ENCODE measurements around the gene NUB1.

NUB1 gene

GRCh38 chr7:151312831-151313809, 28.5 kb upstream of the NUB1 start:
- Histone ChIP-seq H2BK5ac (ENCODE audit: low read length) (no peak overlapping the region), H4K91ac (ENCODE audit: low read depth, low read length, poor library complexity) (peak overlapping the region; percentile 85), H3K4me2 (ENCODE audit: insufficient read depth, low read length, poor library complexity, severe bottlenecking) (no peak overlapping the region), H2BK120ac (ENCODE audit: low read depth, low read length) (no peak overlapping the region), H3K36me3 (replicated peaks in 1 of 2; ENCODE audit: control insufficient read depth in 2 of 2, insufficient read depth in 2 of 2, low read length in 2 of 2) (peaks cover 0 to 2% of the 10 kb centered on the region in 2 donors), H3K18ac (ENCODE audit: low read length) (no peak overlapping the region), H3K23ac (ENCODE audit: low read depth, low read length, poor library complexity) (peak overlapping the region; percentile 13), H3K79me1 (ENCODE audit: low read depth, low read length) (no peaks in the 10 kb centered on the region), H2AFZ (ENCODE audit: low read length) (no peak overlapping the region), H3K27me3 (ENCODE audit: control insufficient read depth in 3 of 3, insufficient read depth in 3 of 3, low read depth in 1 of 3, low read length in 3 of 3) (peaks cover 0 to 9% (median 2%) of the 10 kb centered on the region in 3 experiments), H3K27ac (replicated peaks; ENCODE audit: low read length) (no peak overlapping the region), H4K8ac (ENCODE audit: low read depth, low read length) (no peak overlapping the region), H3K4me3 (ENCODE audit: low read length in 2 of 2) (peak overlapping the region in 1 of 2 donors; percentile 53), H3K9me3 (replicated peaks in 1 of 2; ENCODE audit: control insufficient read depth in 2 of 2, insufficient read depth in 1 of 2, low read depth in 1 of 2, low read length in 2 of 2) (peaks cover 8 to 19% of the 10 kb centered on the region in 2 donors), H3K4ac (ENCODE audit: low read length) (no peak overlapping the region), H3K4me1 (ENCODE audit: control insufficient read depth in 2 of 2, insufficient read depth in 1 of 2, low read depth in 1 of 2, low read length in 2 of 2) (no peaks in the 10 kb centered on the region), H2BK15ac (ENCODE audit: low read length) (no peak overlapping the region), H3K14ac (ENCODE audit: low read length) (no peak overlapping the region), H3K9ac (ENCODE audit: low read depth, low read length, poor library complexity) (peak overlapping the region; percentile 51), H2BK12ac (ENCODE audit: low read length) (no peak overlapping the region), H2AK5ac (ENCODE audit: low read depth, low read length) (no peak overlapping the region)
- no peak for DNase-seq (ENCODE audit: low spot score)
- WGBS, 2 donors (ENCODE audit: extremely low coverage in 2 of 2, insufficient read length in 2 of 2, insufficient replicate concordance in 1 of 2), result 100% methylated on average over 5 to 8 of the region's 8 CpGs

DNA sequence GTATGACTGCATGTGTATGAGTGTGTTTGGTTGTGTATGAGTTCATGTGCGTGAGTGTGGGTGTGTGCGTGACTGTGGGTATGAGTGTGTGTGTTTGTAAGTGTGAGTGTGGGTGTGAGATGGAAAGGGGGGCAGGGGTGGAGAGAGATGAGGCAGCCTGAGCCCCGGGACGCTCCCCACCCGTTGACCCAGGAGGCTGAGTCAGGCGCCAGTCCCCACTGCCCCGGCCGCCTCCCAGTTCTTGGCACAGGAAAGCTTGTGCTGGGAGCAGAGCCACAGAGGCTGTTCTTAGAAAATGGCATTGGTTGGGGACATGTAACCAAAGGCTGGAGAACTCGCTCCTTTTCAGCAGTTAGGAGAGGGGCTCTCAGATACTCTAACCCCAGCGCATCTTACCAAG, 27.8 kb upstream of the NUB1 start:
- Histone ChIP-seq H3K27me3 (ENCODE audit: control insufficient read depth in 3 of 3, insufficient read depth in 3 of 3, low read depth in 1 of 3, low read length in 3 of 3) (peaks cover 0 to 6% (median 2%) of the 10 kb centered on the region in 3 experiments), H2BK15ac (ENCODE audit: low read length) (no peak overlapping the region), H3K18ac (ENCODE audit: low read length) (no peak overlapping the region), H2BK12ac (ENCODE audit: low read length) (no peak overlapping the region), H3K9ac (ENCODE audit: low read depth, low read length, poor library complexity) (no peak overlapping the region), H2AK5ac (ENCODE audit: low read depth, low read length) (no peak overlapping the region), H3K4me3 (ENCODE audit: low read length in 2 of 2) (no peak overlapping the region), H2BK5ac (ENCODE audit: low read length) (no peak overlapping the region), H3K23ac (ENCODE audit: low read depth, low read length, poor library complexity) (no peak overlapping the region), H4K91ac (ENCODE audit: low read depth, low read length, poor library complexity) (no peak overlapping the region), H2AFZ (ENCODE audit: low read length) (no peak overlapping the region), H3K4ac (ENCODE audit: low read length) (no peak overlapping the region), H3K27ac (replicated peaks; ENCODE audit: low read length) (no peak overlapping the region), H3K36me3 (replicated peaks in 1 of 2; ENCODE audit: control insufficient read depth in 2 of 2, insufficient read depth in 2 of 2, low read length in 2 of 2) (peaks cover 0 to 2% of the 10 kb centered on the region in 2 donors), H3K4me1 (ENCODE audit: control insufficient read depth in 2 of 2, insufficient read depth in 1 of 2, low read depth in 1 of 2, low read length in 2 of 2) (no peaks in the 10 kb centered on the region), H3K9me3 (replicated peaks in 1 of 2; ENCODE audit: control insufficient read depth in 2 of 2, insufficient read depth in 1 of 2, low read depth in 1 of 2, low read length in 2 of 2) (peaks cover 8 to 20% of the 10 kb centered on the region in 2 donors), H3K14ac (ENCODE audit: low read length) (peak overlapping the region; percentile 17), H2BK120ac (ENCODE audit: low read depth, low read length) (no peak overlapping the region), H3K79me1 (ENCODE audit: low read depth, low read length) (no peaks in the 10 kb centered on the region), H4K8ac (ENCODE audit: low read depth, low read length) (no peak overlapping the region), H3K4me2 (ENCODE audit: insufficient read depth, low read length, poor library complexity, severe bottlenecking) (no peak overlapping the region)
- DNase-seq (ENCODE audit: low spot score), result no peak
- 100% methylated on average over 2 of the region's 10 CpGs for WGBS, 2 donors (ENCODE audit: extremely low coverage in 2 of 2, insufficient read length in 2 of 2, insufficient replicate concordance in 1 of 2)

DNA sequence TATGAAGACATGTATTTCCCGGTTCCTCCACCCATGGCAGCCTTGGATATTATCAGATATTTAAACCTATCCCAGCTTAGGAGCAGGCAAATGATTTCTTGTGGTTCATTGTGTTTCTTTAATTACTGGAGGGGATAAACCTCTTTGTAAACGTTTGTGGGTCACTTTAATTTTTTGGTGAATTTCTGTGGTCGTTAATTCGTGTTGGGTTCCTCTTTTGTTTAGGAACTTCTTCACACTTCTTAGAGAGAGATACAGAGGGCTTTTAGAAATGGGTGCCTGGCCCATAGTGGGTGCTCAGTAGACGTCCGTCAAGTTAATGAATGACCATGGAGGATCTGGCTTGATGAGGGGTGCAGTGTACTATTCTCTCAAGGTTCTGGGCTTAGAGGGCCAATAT, 27.2 kb upstream of the NUB1 start:
- Histone ChIP-seq H3K4me3 (ENCODE audit: low read length in 2 of 2) (no peak overlapping the region), H3K79me1 (ENCODE audit: low read depth, low read length) (no peaks in the 10 kb centered on the region), H3K4me1 (ENCODE audit: control insufficient read depth in 2 of 2, insufficient read depth in 1 of 2, low read depth in 1 of 2, low read length in 2 of 2) (no peaks in the 10 kb centered on the region), H3K23ac (ENCODE audit: low read depth, low read length, poor library complexity) (no peak overlapping the region), H3K36me3 (replicated peaks in 1 of 2; ENCODE audit: control insufficient read depth in 2 of 2, insufficient read depth in 2 of 2, low read length in 2 of 2) (peaks cover 0 to 2% of the 10 kb centered on the region in 2 donors), H2BK5ac (ENCODE audit: low read length) (no peak overlapping the region), H3K27me3 (ENCODE audit: control insufficient read depth in 3 of 3, insufficient read depth in 3 of 3, low read depth in 1 of 3, low read length in 3 of 3) (peaks cover 0 to 5% (median 2%) of the 10 kb centered on the region in 3 experiments), H3K4ac (ENCODE audit: low read length) (no peak overlapping the region), H2BK120ac (ENCODE audit: low read depth, low read length) (no peak overlapping the region), H3K9ac (ENCODE audit: low read depth, low read length, poor library complexity) (no peak overlapping the region), H3K4me2 (ENCODE audit: insufficient read depth, low read length, poor library complexity, severe bottlenecking) (no peak overlapping the region), H2AK5ac (ENCODE audit: low read depth, low read length) (no peak overlapping the region), H4K8ac (ENCODE audit: low read depth, low read length) (no peak overlapping the region), H3K9me3 (replicated peaks in 1 of 2; ENCODE audit: control insufficient read depth in 2 of 2, insufficient read depth in 1 of 2, low read depth in 1 of 2, low read length in 2 of 2) (peaks cover 12 to 25% of the 10 kb centered on the region in 2 donors), H3K18ac (ENCODE audit: low read length) (no peak overlapping the region), H4K91ac (ENCODE audit: low read depth, low read length, poor library complexity) (no peak overlapping the region), H2BK12ac (ENCODE audit: low read length) (no peak overlapping the region), H3K27ac (replicated peaks; ENCODE audit: low read length) (no peak overlapping the region), H2AFZ (ENCODE audit: low read length) (no peak overlapping the region), H3K14ac (ENCODE audit: low read length) (no peak overlapping the region), H2BK15ac (ENCODE audit: low read length) (no peak overlapping the region)
- no CpG with 5 or more reads among the region's 6 CpGs for WGBS, 2 donors (ENCODE audit: extremely low coverage in 2 of 2, insufficient read length in 2 of 2, insufficient replicate concordance in 1 of 2)
- no peak for DNase-seq (ENCODE audit: low spot score)

DNA sequence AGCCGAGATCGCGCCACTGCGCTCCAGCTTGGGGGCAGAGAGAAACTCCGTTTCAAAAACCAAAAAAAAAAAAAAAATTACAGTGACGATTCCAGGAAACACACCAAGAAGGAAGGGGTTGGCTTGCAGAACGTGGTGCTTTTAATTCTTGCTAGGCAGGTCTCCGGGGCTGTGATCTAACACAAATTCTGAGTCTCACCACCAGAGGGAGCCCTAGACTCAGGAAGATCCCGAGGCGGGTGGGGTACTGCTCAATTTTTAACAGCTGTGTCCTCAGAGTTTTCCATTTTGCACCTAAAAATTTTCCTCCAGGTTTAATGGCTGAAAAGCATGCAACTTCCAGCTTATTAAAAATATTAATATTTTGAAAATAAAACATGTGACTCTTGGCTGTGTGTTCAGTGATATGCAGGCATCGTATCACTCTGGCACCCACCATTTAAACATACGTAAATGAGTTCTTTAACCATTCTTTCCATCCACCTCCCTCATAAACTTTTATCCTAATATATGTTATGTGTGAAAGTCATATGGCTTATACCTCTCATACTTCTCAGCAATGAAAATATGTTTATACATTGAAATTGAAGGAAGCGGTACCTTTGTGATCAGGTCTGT, 26.5 kb upstream of the NUB1 start:
- no peak overlapping the region for H2BK15ac ChIP-seq (ENCODE audit: low read length)
- H3K4me2 ChIP-seq (ENCODE audit: insufficient read depth, low read length, poor library complexity, severe bottlenecking), result no peak overlapping the region
- no peak overlapping the region for H2BK5ac ChIP-seq (ENCODE audit: low read length)
- H2BK12ac ChIP-seq (ENCODE audit: low read length), result no peak overlapping the region
- no peak overlapping the region for H4K91ac ChIP-seq (ENCODE audit: low read depth, low read length, poor library complexity)
- no peak overlapping the region for H4K8ac ChIP-seq (ENCODE audit: low read depth, low read length)
- H3K4me1 ChIP-seq (ENCODE audit: control insufficient read depth in 2 of 2, insufficient read depth in 1 of 2, low read depth in 1 of 2, low read length in 2 of 2), result no peaks in the 10 kb centered on the region
- no peak overlapping the region for H3K14ac ChIP-seq (ENCODE audit: low read length)
- no peak overlapping the region for H3K9ac ChIP-seq (ENCODE audit: low read depth, low read length, poor library complexity)
- no peak overlapping the region for H3K27ac ChIP-seq (replicated peaks; ENCODE audit: low read length)
- H3K79me1 ChIP-seq (ENCODE audit: low read depth, low read length), result no peaks in the 10 kb centered on the region
- H3K18ac ChIP-seq (ENCODE audit: low read length), result no peak overlapping the region
- 100% methylated on average over 1 of the region's 13 CpGs; no CpG with 5 or more reads in 1 of the 2 donors for WGBS, 2 donors (ENCODE audit: extremely low coverage in 2 of 2, insufficient read length in 2 of 2, insufficient replicate concordance in 1 of 2)
- H2AFZ ChIP-seq (ENCODE audit: low read length), result no peak overlapping the region
- no peak overlapping the region for H2BK120ac ChIP-seq (ENCODE audit: low read depth, low read length)
- no peak overlapping the region for H2AK5ac ChIP-seq (ENCODE audit: low read depth, low read length)
- H3K36me3 ChIP-seq (replicated peaks in 1 of 2; ENCODE audit: control insufficient read depth in 2 of 2, insufficient read depth in 2 of 2, low read length in 2 of 2), result peaks cover 0 to 2% of the 10 kb centered on the region in 2 donors
- H3K27me3 ChIP-seq (ENCODE audit: control insufficient read depth in 3 of 3, insufficient read depth in 3 of 3, low read depth in 1 of 3, low read length in 3 of 3), result peaks cover 0 to 5% (median 2%) of the 10 kb centered on the region in 3 experiments
- peak; percentile 72 for DNase-seq (ENCODE audit: low spot score)
- no peak overlapping the region for H3K4me3 ChIP-seq (ENCODE audit: low read length in 2 of 2)
- H3K9me3 ChIP-seq (replicated peaks in 1 of 2; ENCODE audit: control insufficient read depth in 2 of 2, insufficient read depth in 1 of 2, low read depth in 1 of 2, low read length in 2 of 2), result peaks cover 19 to 29% of the 10 kb centered on the region in 2 donors
- H3K4ac ChIP-seq (ENCODE audit: low read length), result no peak overlapping the region
- no peak overlapping the region for H3K23ac ChIP-seq (ENCODE audit: low read depth, low read length, poor library complexity)

Measured in neuronal stem cell (in vitro differentiated cells).